Measurements from ENCODE around the gene MRPS18B. TPM values are rescaled to one million over a fixed set of nuclear protein-coding genes. Genes with fewer than 3 reads are reported as not detected.

Gene MRPS18B
- 33.9 and 41.1 TPM in 2 replicates for total RNA-seq

GRCh38 chr6:30617565-30618269 is at the start of gene MRPS18B:
TSS of gene MRPS18B (plus strand) at chr6:30617840. CDS start at chr6:30617866, 26 bp downstream.
- peak; percentile 95 for DNase-seq (ENCODE audit: extremely low read depth, low read depth, low spot score)

GRCh38 chr6:30568245-30568644 is 49.4 kb upstream of the MRPS18B start:
- DNase-seq (ENCODE audit: extremely low read depth, low read depth, low spot score): no peak

GRCh38 chr6:30570263-30570662 is 47.4 kb upstream of the MRPS18B start:
- no peak for DNase-seq (ENCODE audit: extremely low read depth, low read depth, low spot score)

- DNase-seq (ENCODE audit: extremely low read depth, low read depth, low spot score): no peak
Measured at GRCh38 chr6:30570740-30571074, 46.9 kb upstream of the MRPS18B start.

GRCh38 chr6:30571075-30571761 is 46.4 kb upstream of the MRPS18B start, which contains the start of gene ABCF1:
TSS of gene ABCF1 (plus strand) at chr6:30571442. CDS start at chr6:30571488, 46 bp downstream.
- peak; percentile 56 for DNase-seq (ENCODE audit: extremely low read depth, low read depth, low spot score)

DNA sequence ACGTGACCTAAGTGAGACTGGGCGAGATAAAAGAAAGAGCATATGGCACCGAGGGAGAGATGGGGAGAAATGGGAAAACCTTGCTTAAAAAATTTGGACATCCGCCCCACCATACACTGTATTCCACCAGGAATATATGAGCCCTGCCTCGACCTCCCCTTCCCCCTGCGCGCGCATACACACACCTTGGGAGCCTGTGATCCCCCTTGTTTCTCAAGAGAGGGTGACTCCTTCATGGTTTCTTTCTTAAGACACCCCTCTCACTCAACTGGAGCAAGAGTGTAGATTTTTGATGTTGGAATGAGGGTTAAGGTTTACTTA is 45.9 kb upstream of the MRPS18B start:
- no peak for DNase-seq (ENCODE audit: extremely low read depth, low read depth, low spot score)

GRCh38 chr6:30572148-30572547 is 45.5 kb upstream of the MRPS18B start:
- no peak for DNase-seq (ENCODE audit: extremely low read depth, low read depth, low spot score)

GRCh38 chr6:30573113-30573512 is 44.5 kb upstream of the MRPS18B start:
- no peak for DNase-seq (ENCODE audit: extremely low read depth, low read depth, low spot score)

GRCh38 chr6:30578051-30578450 is 39.6 kb upstream of the MRPS18B start:
- DNase-seq (ENCODE audit: extremely low read depth, low read depth, low spot score): no peak

DNA sequence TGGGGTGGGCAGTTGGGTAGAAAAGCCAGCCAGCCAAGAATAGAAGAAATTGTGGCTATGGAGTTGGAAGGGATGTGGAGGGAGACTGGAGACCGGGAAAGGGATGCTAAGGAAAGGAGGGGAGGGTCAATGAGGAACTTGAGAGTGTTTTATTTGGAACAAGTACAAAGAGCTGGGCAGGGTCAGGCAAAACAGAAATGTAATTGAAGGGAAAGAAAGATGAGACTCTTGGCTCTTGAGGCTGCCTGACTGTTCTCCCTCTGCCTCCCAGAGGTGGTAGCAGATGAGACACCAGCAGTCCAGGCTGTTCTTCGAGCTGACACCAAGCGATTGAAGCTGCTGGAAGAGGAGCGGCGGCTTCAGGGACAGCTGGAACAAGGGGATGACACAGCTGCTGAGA is 33.7 kb upstream of the MRPS18B start:
- no peak for DNase-seq (ENCODE audit: extremely low read depth, low read depth, low spot score)

- DNase-seq (ENCODE audit: extremely low read depth, low read depth, low spot score): no peak
Measured at GRCh38 chr6:30589754-30590358, 27.8 kb upstream of the MRPS18B start.

- no peak for DNase-seq (ENCODE audit: extremely low read depth, low read depth, low spot score)
Measured at GRCh38 chr6:30590509-30590908, 27.1 kb upstream of the MRPS18B start.

- DNase-seq (ENCODE audit: extremely low read depth, low read depth, low spot score): no peak
Measured at GRCh38 chr6:30591008-30591407, 26.6 kb upstream of the MRPS18B start.

DNA sequence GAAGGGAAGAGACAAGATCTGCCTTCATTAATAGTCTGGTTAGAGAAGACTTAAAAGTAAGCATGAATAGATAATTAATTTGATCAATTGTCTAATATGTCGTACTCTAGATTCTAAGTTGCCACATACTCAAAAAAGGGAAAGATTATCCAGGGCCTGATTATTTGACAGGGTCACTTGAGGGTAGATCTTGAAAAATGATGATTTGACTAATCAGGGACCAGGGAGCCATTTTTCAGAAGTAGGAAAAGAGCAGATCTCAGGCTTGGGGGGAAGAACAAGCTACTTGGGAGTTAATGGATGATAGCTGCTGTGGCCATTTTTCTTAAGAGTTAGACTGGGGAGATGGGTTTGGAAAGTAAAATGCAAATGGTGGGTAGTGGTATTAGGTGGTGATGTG is 25.4 kb upstream of the MRPS18B start:
- no peak for DNase-seq (ENCODE audit: extremely low read depth, low read depth, low spot score)

DNA sequence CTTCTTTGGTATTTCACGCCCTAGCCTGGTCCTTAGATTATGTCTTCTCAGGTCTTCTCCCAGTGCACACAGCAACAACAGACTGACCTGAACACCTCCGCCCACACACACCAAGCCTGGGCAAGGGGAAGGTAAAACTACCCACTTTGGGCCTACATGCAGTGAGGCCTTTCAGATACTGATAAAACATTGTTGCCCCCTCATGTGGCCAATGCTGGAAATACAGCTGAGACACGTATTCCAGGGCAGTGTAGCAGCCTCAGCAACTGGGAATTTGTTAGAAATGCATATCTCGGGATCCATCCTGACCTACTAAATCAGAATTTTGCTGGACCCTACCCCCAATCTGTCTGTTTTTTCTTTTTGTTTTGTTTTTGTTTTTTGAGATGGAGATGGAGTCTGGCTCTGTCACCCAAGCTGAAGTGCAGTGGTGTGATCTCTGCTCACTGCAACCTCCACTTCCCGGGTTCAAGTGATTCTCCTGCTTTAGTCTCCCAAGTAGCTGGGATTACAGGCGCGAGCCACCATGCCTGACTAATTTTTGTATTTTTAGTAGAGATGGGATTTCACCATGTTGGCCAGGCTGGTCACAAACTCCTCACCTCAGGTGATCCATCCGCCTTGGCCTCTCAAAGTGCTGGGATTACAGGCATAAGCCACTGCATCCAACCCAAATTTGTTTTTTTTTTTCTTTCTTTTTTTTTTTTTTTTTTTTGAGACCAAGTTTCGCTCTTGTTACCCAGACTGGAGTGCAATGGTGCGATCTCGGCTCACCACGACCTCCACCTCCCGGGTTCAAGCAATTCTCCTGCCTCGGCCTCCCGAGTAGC is 20.1 kb upstream of the MRPS18B start:
- peak; percentile 71 for DNase-seq (ENCODE audit: extremely low read depth, low read depth, low spot score)

DNA sequence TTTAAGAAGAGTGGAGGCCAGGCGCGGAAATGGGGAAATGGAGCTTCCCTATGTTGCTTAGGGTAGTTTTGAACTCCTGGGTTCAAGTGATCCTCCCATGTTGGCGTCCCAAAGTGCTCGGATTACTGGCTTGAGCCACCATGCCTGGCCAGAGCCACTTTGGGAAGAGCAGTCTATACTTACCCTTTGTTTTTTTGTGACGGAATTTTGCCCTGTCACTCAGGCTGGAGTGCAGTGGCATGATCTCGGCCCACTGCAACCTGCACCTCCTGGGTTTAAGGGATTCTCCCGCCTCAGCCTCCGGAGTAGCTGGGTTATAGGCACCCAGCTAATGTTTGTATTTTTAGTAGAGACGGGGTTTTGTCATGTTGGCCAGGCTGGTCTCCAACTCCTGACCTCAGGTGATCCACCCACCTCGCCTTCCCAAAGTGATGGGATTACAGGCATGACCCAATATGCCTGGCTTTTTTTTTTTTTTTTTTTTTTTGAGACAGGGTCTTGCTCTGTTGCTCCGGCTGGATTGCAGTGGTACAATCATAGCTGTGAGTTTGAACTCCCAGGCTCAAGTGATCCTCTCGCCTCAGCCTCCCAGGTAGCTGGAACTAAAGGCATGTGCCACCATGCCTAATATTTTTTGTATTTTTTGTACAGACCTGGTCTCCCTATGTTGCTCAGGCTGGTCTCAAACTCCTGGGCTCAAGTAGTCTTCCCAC is 18.6 kb upstream of the MRPS18B start:
- DNase-seq (ENCODE audit: extremely low read depth, low read depth, low spot score): no peak

DNA sequence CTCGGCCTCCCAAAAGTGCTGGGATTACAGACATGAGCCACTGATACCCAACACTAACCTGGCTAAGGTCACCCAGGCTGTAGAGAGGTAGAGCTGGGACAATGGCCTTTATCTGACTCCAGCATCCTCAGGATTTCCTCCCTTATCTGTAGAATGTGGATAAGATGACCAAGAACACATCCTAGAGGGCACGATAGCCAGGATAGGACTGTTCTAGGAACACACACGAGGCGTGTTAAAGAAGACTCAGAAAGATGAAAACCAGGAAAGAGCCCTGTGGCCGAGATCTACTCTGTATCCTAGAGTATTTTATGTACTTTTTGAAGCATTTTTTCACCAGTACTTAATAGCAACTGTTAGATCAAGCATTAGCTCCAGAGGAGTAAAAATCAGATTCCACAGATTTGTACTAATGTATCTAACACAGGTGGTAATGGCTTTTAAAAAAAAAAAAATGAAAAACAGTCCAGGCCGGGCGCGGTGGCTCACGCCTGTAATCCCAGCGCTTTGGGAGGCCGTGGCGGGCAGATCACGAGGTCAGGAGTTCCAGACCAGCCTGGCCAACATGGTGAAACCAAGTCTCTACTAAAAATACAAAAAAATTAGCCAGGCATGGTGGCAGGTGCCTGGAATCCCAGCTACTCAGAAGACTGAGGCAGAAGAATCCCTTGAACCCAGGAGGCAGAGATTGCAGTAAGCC is 17.9 kb upstream of the MRPS18B start:
- DNase-seq (ENCODE audit: extremely low read depth, low read depth, low spot score): no peak

GRCh38 chr6:30600451-30600961 is 17.1 kb upstream of the MRPS18B start:
- no peak for DNase-seq (ENCODE audit: extremely low read depth, low read depth, low spot score)

- DNase-seq (ENCODE audit: extremely low read depth, low read depth, low spot score): no peak
Measured at GRCh38 chr6:30601436-30601814, 16.2 kb upstream of the MRPS18B start.
